Chondrocyte (in vitro differentiated cells): ENCODE results near the gene FAT2. TPM values are rescaled to one million over a fixed set of nuclear protein-coding genes. Genes with fewer than 3 reads are reported as not detected.

Source experiments
- DNase-seq: peaks from one replicate; pipeline ENCODE4 v3.0.0; 2021; ENCODE audit warnings: mixed read lengths, low spot score
- H3K27ac Mint-ChIP-seq: one replicate; pipeline ENCODE4 v1.8.0; 2021; ENCODE audit warnings: mild to moderate bottlenecking, moderate library complexity, mixed read lengths; ENCODE audit not compliant: unreplicated experiment
- H3K27me3 Mint-ChIP-seq: 2 replicates; pipeline ENCODE4 v1.8.0; 2021; ENCODE audit warnings: low read depth, mixed read lengths
- H3K36me3 Mint-ChIP-seq: 2 replicates; pipeline ENCODE4 v1.8.0; 2021; ENCODE audit warnings: low read depth, mixed read lengths
- H3K4me1 Mint-ChIP-seq: 2 replicates; pipeline ENCODE4 v1.8.0; 2021; ENCODE audit warnings: low read depth, mild to moderate bottlenecking, mixed read lengths
- H3K4me3 Mint-ChIP-seq: one replicate; pipeline ENCODE4 v1.8.0; 2021; ENCODE audit warnings: mild to moderate bottlenecking, moderate library complexity, mixed read lengths; ENCODE audit not compliant: unreplicated experiment
- H3K9me3 Mint-ChIP-seq: 2 replicates; pipeline ENCODE4 v1.8.0; 2021; ENCODE audit warnings: low read depth, mixed read lengths
- CTCF ChIP-seq: fragments of 200-600 bp; sonication (generic); IDR thresholded peaks from 2 replicates; pipeline ENCODE4 v1.5.0; 2021; ENCODE audit warnings: antibody characterized with exemption, mild to moderate bottlenecking, moderate library complexity
- long read RNA-seq: library from polyadenylated mRNA; stranded (forward); transcript quantifications from one replicate; pipeline ENCODE4 v2.0.0, GENCODE V29; 2021
- total RNA-seq: library from RNA; stranded (reverse); gene quantifications from 3 replicates; pipeline ENCODE4 v1.2.1, GENCODE V29; 2021

Gene FAT2
- 2.2 to 20.9 TPM (median 2.3 TPM) in 3 replicates for total RNA-seq
- long read RNA-seq, partial matches to known transcripts: 3 of 3 reads
- long read RNA-seq, other reads (novel, unspliced or antisense): 0 of 3 reads

- no peak for DNase-seq
- Mint-ChIP-seq H3K27ac (no peak within 1 kb of the TSS), H3K4me3 (peak within 1 kb of the TSS; percentile 18), H3K36me3 (no peaks in the 10 kb centered on the region), H3K4me1 (peaks cover 47% of the 10 kb centered on the region), H3K9me3 (no peaks in the 10 kb centered on the region), H3K27me3 (no peaks in the 10 kb centered on the region)
- TF ChIP-seq CTCF: no peak
Measured at GRCh38 chr5:151591144-151591819, at the start of gene FAT2. TSS of gene FAT2 (minus strand) at chr5:151591331. CDS start at chr5:151568931, 22,400 bp downstream.

- H3K4me1 Mint-ChIP-seq: peaks cover 8% of the 10 kb centered on the region
- no peaks in the 10 kb centered on the region for H3K9me3 Mint-ChIP-seq
- no peak overlapping the region for H3K27ac Mint-ChIP-seq
- H3K4me3 Mint-ChIP-seq: no peak overlapping the region
- peaks cover 7% of the 10 kb centered on the region for H3K27me3 Mint-ChIP-seq
- H3K36me3 Mint-ChIP-seq: no peaks in the 10 kb centered on the region
- TF ChIP-seq CTCF: no peak
- no peak for DNase-seq
Measured at GRCh38 chr5:151638619-151639018, 47.5 kb upstream of the FAT2 start.

GRCh38 chr5:151637676-151638075, 46.5 kb upstream of the FAT2 start:
- Mint-ChIP-seq H3K27me3 (peaks cover 7% of the 10 kb centered on the region), H3K4me1 (peaks cover 10% of the 10 kb centered on the region), H3K9me3 (no peaks in the 10 kb centered on the region), H3K36me3 (no peaks in the 10 kb centered on the region), H3K4me3 (no peak overlapping the region), H3K27ac (no peak overlapping the region)
- TF ChIP-seq CTCF: no peak
- no peak for DNase-seq

GRCh38 chr5:151633892-151634291, 42.8 kb upstream of the FAT2 start:
- peaks cover 7% of the 10 kb centered on the region for H3K27me3 Mint-ChIP-seq
- H3K36me3 Mint-ChIP-seq: peaks cover 1% of the 10 kb centered on the region

GRCh38 chr5:151632941-151633340, 41.8 kb upstream of the FAT2 start:
- TF ChIP-seq CTCF: no peak
- H3K4me1 Mint-ChIP-seq: peaks cover 42% of the 10 kb centered on the region
- peaks cover 7% of the 10 kb centered on the region for H3K27me3 Mint-ChIP-seq
- H3K36me3 Mint-ChIP-seq: peaks cover 1% of the 10 kb centered on the region
- H3K27ac Mint-ChIP-seq: no peak overlapping the region
- no peak overlapping the region for H3K4me3 Mint-ChIP-seq
- no peak for DNase-seq
- no peaks in the 10 kb centered on the region for H3K9me3 Mint-ChIP-seq

More at GRCh38 chr5:151633892-151634291, 42.8 kb upstream of the FAT2 start:
- no peak overlapping the region for H3K4me3 Mint-ChIP-seq
- peaks cover 33% of the 10 kb centered on the region for H3K4me1 Mint-ChIP-seq
- H3K9me3 Mint-ChIP-seq: no peaks in the 10 kb centered on the region
- no peak for TF ChIP-seq CTCF
- H3K27ac Mint-ChIP-seq: no peak overlapping the region
- no peak for DNase-seq
